ENCODE data around the gene ZNF423. TPM values are rescaled to one million over a fixed set of nuclear protein-coding genes. Genes with fewer than 3 reads are reported as not detected.
A peak's percentile ranks its signal among the peaks of the same experiment; 100 is the strongest.

ZNF423 gene
- total RNA-seq, 1 experiment from 2014 or later, result not detected

GRCh38 chr16:49743203-49743464 lies 112.8 kb downstream of the ZNF423 start:
- H3K36me3 Mint-ChIP-seq (ENCODE audit: insufficient read depth, unreplicated experiment), result peaks cover 3% of the 10 kb centered on the region
- no peaks in the 10 kb centered on the region for H3K4me1 Mint-ChIP-seq (ENCODE audit: low read depth, unreplicated experiment)
- H3K9me3 Mint-ChIP-seq (ENCODE audit: low read depth, unreplicated experiment), result no peaks in the 10 kb centered on the region
- peaks cover 88% of the 10 kb centered on the region for H3K27me3 Mint-ChIP-seq (ENCODE audit: unreplicated experiment)
- no peak for DNase-seq
- CTCF ChIA-PET, result no interaction called here
- no peak overlapping the region for H3K4me3 Mint-ChIP-seq (ENCODE audit: low read depth, unreplicated experiment)
- intact Hi-C loops (cut with micrococcal nuclease; ENCODE audit: unreplicated experiment), result no loop called here
- BruUV-seq (replicated peaks), result no TSS peak
- TF ChIP-seq CTCF (IDR thresholded peaks at IDR 0.05; ENCODE audit: unreplicated experiment), result no peak
- no peak overlapping the region for H3K27ac Mint-ChIP-seq (ENCODE audit: unreplicated experiment)

- H3K36me3 Mint-ChIP-seq (ENCODE audit: insufficient read depth, unreplicated experiment), result peaks cover 3% of the 10 kb centered on the region
- peaks cover 87% of the 10 kb centered on the region for H3K27me3 Mint-ChIP-seq (ENCODE audit: unreplicated experiment)
- intact Hi-C loops (cut with micrococcal nuclease; ENCODE audit: unreplicated experiment), result no loop called here
- H3K4me3 Mint-ChIP-seq (ENCODE audit: low read depth, unreplicated experiment), result no peak overlapping the region
- BruUV-seq (replicated peaks), result no TSS peak
- no peak for DNase-seq
- no peak for TF ChIP-seq CTCF (IDR thresholded peaks at IDR 0.05; ENCODE audit: unreplicated experiment)
- CTCF ChIA-PET, result no interaction called here
- H3K27ac Mint-ChIP-seq (ENCODE audit: unreplicated experiment), result no peak overlapping the region
- no peaks in the 10 kb centered on the region for H3K4me1 Mint-ChIP-seq (ENCODE audit: low read depth, unreplicated experiment)
- H3K9me3 Mint-ChIP-seq (ENCODE audit: low read depth, unreplicated experiment), result no peaks in the 10 kb centered on the region
These were observed 113.3 kb downstream of the ZNF423 start for GRCh38 chr16:49742428-49743202.

- CTCF ChIA-PET, result no interaction called here
- Mint-ChIP-seq H3K9me3 (ENCODE audit: low read depth, unreplicated experiment) (no peaks in the 10 kb centered on the region), H3K4me3 (ENCODE audit: low read depth, unreplicated experiment) (no peak overlapping the region), H3K27me3 (ENCODE audit: unreplicated experiment) (peaks cover 83% of the 10 kb centered on the region), H3K36me3 (ENCODE audit: insufficient read depth, unreplicated experiment) (peaks cover 3% of the 10 kb centered on the region), H3K27ac (ENCODE audit: unreplicated experiment) (no peak overlapping the region), H3K4me1 (ENCODE audit: low read depth, unreplicated experiment) (no peaks in the 10 kb centered on the region)
- TF ChIP-seq CTCF (IDR thresholded peaks at IDR 0.05; ENCODE audit: unreplicated experiment), result no peak
- intact Hi-C loops (cut with micrococcal nuclease; ENCODE audit: unreplicated experiment), result no loop called here
- BruUV-seq (replicated peaks), result no TSS peak
- DNase-seq, result no peak
These were observed 115.7 kb downstream of the ZNF423 start for GRCh38 chr16:49740256-49740655.

GRCh38 chr16:49739381-49739780 lies 116.5 kb downstream of the ZNF423 start:
- peak; percentile 8 for TF ChIP-seq CTCF (IDR thresholded peaks at IDR 0.05; ENCODE audit: unreplicated experiment)
- CTCF ChIA-PET, result interaction anchor here (0.7 kb wide), 3 partner anchors 53 to 587 kb away, joined by 3 to 6 read pairs (median 4); no protein-coding TSS in a partner anchor
- Mint-ChIP-seq H3K4me1 (ENCODE audit: low read depth, unreplicated experiment) (no peaks in the 10 kb centered on the region), H3K9me3 (ENCODE audit: low read depth, unreplicated experiment) (no peaks in the 10 kb centered on the region), H3K36me3 (ENCODE audit: insufficient read depth, unreplicated experiment) (peaks cover 3% of the 10 kb centered on the region), H3K27ac (ENCODE audit: unreplicated experiment) (no peak overlapping the region), H3K4me3 (ENCODE audit: low read depth, unreplicated experiment) (no peak overlapping the region), H3K27me3 (ENCODE audit: unreplicated experiment) (peaks cover 83% of the 10 kb centered on the region)
- peak; percentile 25 for DNase-seq
- intact Hi-C loops (cut with micrococcal nuclease; ENCODE audit: unreplicated experiment), result no loop called here
- BruUV-seq (replicated peaks), result no TSS peak

Data from Calu3 (cell line).